Left ventricle myocardium inferior (tissue), 1 donor: ENCODE data around the gene LIMD2. TPM values are rescaled to one million over a fixed set of nuclear protein-coding genes. Genes with fewer than 3 reads are reported as not detected.

Source experiments
- DNase-seq: peaks from one replicate; pipeline ENCODE4 v3.0.0-alpha.2; 2020
- H3K27ac ChIP-seq: fragments of 200-600 bp; replicated peaks from 2 replicates; pipeline ENCODE4 v1.8.0; 2021
- H3K27me3 ChIP-seq: fragments of 200-600 bp; 2 replicates; pipeline ENCODE4 v1.8.0; 2021; ENCODE audit warnings: low read depth
- H3K36me3 ChIP-seq: fragments of 200-600 bp; 2 replicates; pipeline ENCODE4 v1.8.0; 2021
- H3K4me1 ChIP-seq: fragments of 200-600 bp; 2 replicates; pipeline ENCODE4 v1.8.0; 2021
- H3K4me3 ChIP-seq: fragments of 200-600 bp; 2 replicates; pipeline ENCODE4 v1.8.0; 2021; ENCODE audit warnings: mild to moderate bottlenecking, moderate library complexity
- H3K9me3 ChIP-seq: fragments of 200-600 bp; replicated peaks from 2 replicates; pipeline ENCODE4 v1.8.0; 2021
- intact Hi-C: fragments of 100-400 bp; cut with micrococcal nuclease; formaldehyde crosslinking; loops from one replicate; pipeline ENCODE4 v1.11.0; 2022
- total RNA-seq: library from RNA; stranded (reverse); fragmentation: NEBNext Ultra II Directional; extraction: Animal tissue kit (Norgen Biotek cat#: 25700); gene quantifications from one replicate; pipeline ENCODE4 v1.2.1, GENCODE V29; 2021
- TF ChIP-seq, protein P1 (sequence below): fragments of 200-600 bp; IDR thresholded peaks from 2 replicates; pipeline ENCODE4 v1.8.0; 2021; ENCODE audit warnings: antibody characterized with exemption, mild to moderate bottlenecking, borderline replicate concordance
- donor health status: DM: no; HTN: yes; CAD: no; lungs with severe emphysema.

LIMD2 gene
- total RNA-seq, 1 donor from 2014 or later = 2.7 TPM

DNA sequence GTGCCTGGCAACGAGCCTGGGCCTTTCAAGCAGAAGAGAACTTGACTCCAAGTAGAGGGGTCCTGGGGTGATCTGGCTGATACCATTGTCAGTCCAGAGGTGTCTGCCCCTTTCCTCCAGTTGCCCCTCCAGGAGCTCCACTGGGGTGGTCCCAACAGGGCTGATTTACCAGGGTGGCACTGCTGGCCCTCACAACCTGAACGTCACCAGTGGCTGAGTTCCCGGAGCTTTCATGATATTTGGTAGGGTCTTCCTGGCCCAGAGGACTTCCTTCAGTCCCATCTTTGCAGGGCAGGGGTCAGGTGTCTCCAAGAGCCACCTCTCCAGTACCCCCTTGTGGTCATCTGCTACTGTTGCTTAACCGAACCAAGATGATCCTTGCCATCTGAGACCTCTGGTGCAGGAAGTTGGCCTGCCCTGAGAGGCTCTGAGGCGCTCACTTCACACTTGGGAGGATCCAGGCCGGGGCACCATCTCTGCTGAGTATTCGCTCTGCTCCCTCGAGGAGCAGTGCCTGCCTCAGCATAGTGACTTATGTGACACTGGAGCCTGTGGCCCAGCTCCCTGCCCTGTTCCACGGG lies 3.5 kb downstream of the LIMD2 start:
- Histone ChIP-seq H3K9me3 (no peaks in the 10 kb centered on the region), H3K36me3 (peaks cover 41% of the 10 kb centered on the region), H3K4me1 (peaks cover 38% of the 10 kb centered on the region), H3K27ac (peak overlapping the region; percentile 2), H3K4me3 (no peak overlapping the region), H3K27me3 (no peaks in the 10 kb centered on the region)
- TF ChIP-seq, protein P1, sequence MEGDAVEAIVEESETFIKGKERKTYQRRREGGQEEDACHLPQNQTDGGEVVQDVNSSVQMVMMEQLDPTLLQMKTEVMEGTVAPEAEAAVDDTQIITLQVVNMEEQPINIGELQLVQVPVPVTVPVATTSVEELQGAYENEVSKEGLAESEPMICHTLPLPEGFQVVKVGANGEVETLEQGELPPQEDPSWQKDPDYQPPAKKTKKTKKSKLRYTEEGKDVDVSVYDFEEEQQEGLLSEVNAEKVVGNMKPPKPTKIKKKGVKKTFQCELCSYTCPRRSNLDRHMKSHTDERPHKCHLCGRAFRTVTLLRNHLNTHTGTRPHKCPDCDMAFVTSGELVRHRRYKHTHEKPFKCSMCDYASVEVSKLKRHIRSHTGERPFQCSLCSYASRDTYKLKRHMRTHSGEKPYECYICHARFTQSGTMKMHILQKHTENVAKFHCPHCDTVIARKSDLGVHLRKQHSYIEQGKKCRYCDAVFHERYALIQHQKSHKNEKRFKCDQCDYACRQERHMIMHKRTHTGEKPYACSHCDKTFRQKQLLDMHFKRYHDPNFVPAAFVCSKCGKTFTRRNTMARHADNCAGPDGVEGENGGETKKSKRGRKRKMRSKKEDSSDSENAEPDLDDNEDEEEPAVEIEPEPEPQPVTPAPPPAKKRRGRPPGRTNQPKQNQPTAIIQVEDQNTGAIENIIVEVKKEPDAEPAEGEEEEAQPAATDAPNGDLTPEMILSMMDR = peak; percentile 54
- DNase-seq = no peak
- intact Hi-C loops = no loop called here

DNA sequence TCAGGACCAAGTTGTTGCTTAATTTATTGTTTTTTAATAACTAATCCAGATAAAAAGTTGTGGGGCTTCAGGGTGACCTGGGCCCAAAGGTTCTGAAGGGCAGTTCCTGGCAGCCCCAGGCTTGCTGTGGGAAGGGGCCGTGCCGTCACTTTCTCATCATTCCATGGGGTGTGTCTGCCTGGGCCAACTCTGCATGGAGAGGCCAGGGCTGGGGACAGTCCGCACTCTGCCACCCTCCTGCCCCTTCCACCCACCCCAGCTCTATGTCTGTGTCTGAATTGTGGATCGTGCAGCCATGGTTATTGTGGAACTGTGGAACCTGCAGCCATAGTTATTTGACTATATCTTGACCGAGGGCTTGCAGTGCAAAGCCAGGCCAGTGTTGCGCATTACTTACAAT lies 4.0 kb downstream of the LIMD2 start:
- Histone ChIP-seq H3K4me1 (peaks cover 32% of the 10 kb centered on the region), H3K27ac (no peak overlapping the region)
- intact Hi-C loops = no loop called here

DNA sequence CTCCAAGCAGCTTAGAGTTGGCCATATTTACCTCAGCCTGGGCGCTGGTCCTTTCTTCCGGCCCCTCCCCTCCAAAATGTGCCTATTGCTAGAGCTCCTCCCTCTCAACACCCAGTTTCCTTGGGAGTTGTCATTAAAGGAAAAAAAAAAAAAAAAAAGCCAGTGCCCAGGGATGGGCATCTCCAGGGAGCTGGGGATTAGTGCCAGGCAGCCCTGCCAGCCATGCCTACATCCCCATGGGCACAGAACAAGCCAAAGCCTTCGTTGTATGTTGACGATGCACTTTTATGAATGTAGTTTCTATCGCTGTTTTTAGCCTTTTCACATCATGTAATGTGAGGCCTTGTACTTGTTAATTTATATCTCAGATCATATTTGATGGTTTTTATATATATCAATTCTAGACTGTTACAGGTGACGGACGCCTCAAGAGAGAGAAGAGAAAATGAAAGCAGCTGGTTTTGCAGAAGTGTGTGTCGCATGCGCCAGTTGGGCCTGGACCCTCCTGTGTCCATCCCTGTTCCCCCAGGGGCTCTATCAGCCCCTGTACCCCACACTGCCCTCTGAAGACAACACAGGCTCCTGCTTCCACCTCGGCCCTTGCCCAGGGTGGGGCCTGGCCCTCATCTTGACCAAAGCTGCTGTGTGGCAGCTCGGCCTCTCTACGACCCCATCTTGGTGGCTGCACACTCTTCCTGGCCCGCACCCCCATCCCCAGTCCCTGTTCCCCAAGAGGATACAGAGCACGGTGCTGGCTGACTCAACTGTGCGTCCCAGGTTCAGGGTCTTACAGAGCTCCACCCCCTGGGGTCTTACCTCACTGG lies 4.8 kb downstream of the LIMD2 start:
- TF ChIP-seq, protein P1 = no peak
- intact Hi-C loops = no loop called here
- H3K36me3 ChIP-seq = peaks cover 54% of the 10 kb centered on the region
- no peaks in the 10 kb centered on the region for H3K27me3 ChIP-seq
- no peak for DNase-seq
- no peak overlapping the region for H3K4me3 ChIP-seq
- peaks cover 24% of the 10 kb centered on the region for H3K4me1 ChIP-seq
- no peaks in the 10 kb centered on the region for H3K9me3 ChIP-seq
- no peak overlapping the region for H3K27ac ChIP-seq

More for the DNA sequence above, 4.0 kb downstream of the LIMD2 start:
- Histone ChIP-seq H3K27me3 (no peaks in the 10 kb centered on the region), H3K4me3 (no peak overlapping the region), H3K9me3 (no peaks in the 10 kb centered on the region), H3K36me3 (peaks cover 47% of the 10 kb centered on the region)
- TF ChIP-seq, protein P1 = no peak
- no peak for DNase-seq

DNA sequence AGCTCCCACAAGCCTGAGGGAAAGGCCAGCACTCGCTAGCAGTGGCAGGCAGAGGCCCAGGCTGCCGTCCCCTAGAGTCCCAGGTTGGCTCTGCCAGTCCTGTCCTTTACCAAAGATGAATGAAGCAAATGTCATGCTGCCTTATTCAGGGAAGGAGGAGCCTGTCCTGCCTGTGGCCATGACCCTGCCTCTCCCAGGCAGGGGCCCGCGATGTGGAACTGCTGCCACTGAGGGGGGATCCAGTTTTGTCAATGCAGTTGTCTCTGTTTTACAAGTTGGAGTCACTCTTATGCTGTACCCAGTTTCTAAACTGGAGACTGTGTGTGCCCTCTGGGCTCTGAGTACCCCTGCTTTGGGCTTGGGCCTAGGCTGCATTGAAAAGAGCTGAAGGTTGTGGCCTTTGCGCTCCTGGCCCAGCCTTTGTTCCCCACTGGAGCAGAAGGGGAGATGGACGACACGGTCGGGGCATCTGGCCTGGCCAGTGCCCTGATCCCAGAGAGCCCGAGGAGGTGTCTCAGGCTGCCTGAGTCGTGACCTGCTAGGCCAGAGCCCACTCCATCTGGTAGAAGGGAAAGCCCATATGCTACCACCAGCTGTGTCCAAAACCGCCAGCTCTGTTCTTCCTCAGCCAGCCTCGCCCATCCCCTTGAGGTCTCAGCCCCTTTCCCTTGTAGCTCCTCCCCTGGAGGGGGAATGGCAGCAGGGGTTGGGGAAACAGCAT lies 5.5 kb downstream of the LIMD2 start:
- intact Hi-C loops = no loop called here
- peaks cover 23% of the 10 kb centered on the region for H3K4me1 ChIP-seq
- H3K4me3 ChIP-seq = no peak overlapping the region
- no peak overlapping the region for H3K27ac ChIP-seq
- no peaks in the 10 kb centered on the region for H3K9me3 ChIP-seq
- TF ChIP-seq, protein P1 = no peak
- DNase-seq = no peak
- peaks cover 62% of the 10 kb centered on the region for H3K36me3 ChIP-seq
- no peaks in the 10 kb centered on the region for H3K27me3 ChIP-seq

DNA sequence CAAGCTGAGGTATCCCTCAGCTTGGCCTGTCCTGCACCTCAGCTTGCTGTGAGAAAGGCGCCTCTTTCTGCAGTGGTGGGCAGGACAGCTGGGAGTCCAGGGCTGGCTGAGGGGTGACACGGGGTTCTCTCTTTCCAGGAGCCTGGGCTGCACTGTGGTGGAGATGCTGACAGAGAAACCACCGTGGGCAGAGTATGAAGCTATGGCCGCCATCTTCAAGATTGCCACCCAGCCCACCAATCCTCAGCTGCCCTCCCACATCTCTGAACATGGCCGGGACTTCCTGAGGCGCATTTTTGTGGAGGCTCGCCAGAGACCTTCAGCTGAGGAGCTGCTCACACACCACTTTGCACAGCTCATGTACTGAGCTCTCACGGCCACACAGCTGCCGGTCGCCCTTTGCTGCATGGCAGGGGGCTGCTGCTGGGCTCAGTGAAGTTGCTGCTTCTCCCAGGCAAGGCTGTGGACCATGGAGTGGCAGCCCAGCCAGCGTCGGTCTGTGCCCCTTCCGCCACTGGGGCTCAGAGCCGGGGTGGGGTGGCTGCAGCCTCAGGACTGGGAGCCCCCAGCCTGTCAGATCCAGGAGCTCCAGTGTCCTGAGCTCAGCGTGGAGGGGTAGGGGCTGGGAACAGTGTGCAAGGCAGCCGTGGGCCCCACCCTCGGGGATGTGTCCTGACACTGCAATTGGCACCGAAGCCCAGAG lies 6.4 kb downstream of the LIMD2 start:
- Histone ChIP-seq H3K4me1 (peaks cover 15% of the 10 kb centered on the region), H3K4me3 (no peak overlapping the region), H3K27me3 (no peaks in the 10 kb centered on the region), H3K9me3 (no peaks in the 10 kb centered on the region), H3K27ac (no peak overlapping the region), H3K36me3 (peaks cover 70% of the 10 kb centered on the region)
- intact Hi-C loops = no loop called here
- DNase-seq = no peak
- TF ChIP-seq, protein P1 = no peak
